BE2C (cell line): ENCODE data around the gene RBM19.

ENCODE experiments used
- DNase-seq: peaks from one replicate; pipeline ENCODE4 v3.0.0-alpha.2; 2020
- H3K27me3 ChIP-seq: fragments of 250-450 bp; sonication (Bioruptor Pico); 2 replicates; pipeline ENCODE4 v1.5.1; 2020; ENCODE audit warnings: mild to moderate bottlenecking
- H3K36me3 ChIP-seq: fragments of 250-450 bp; sonication (Bioruptor Pico); 2 replicates; pipeline ENCODE4 v1.5.1; 2020; ENCODE audit warnings: mild to moderate bottlenecking
- H3K4me1 ChIP-seq: fragments of 250-450 bp; sonication (Bioruptor Pico); 2 replicates; pipeline ENCODE4 v1.5.1; 2020
- H3K4me3 ChIP-seq: 2 replicates; pipeline ENCODE4 v1.5.1; 2011; ENCODE audit warnings: low read depth, low read length
- H3K9me3 ChIP-seq: fragments of 250-450 bp; sonication (Bioruptor Pico); 2 replicates; pipeline ENCODE4 v1.5.1; 2020
- TF ChIP-seq, protein P1 (sequence below): IDR thresholded peaks from 2 replicates; pipeline ENCODE4 v1.5.1; 2012; ENCODE audit warnings: mild to moderate bottlenecking, low read depth, low read length

Gene RBM19

GRCh38 chr12:113850309-113851056 is 115.6 kb downstream of the RBM19 start:
- Histone ChIP-seq H3K9me3 (no peaks in the 10 kb centered on the region; the same call in 1 of the 2 replicates), H3K4me1 (peaks cover 7% of the 10 kb centered on the region), H3K36me3 (peaks cover 4% of the 10 kb centered on the region; the same call in 1 of the 2 replicates), H3K27me3 (no peaks in the 10 kb centered on the region), H3K4me3 (no peak overlapping the region)
- TF ChIP-seq, protein P1, sequence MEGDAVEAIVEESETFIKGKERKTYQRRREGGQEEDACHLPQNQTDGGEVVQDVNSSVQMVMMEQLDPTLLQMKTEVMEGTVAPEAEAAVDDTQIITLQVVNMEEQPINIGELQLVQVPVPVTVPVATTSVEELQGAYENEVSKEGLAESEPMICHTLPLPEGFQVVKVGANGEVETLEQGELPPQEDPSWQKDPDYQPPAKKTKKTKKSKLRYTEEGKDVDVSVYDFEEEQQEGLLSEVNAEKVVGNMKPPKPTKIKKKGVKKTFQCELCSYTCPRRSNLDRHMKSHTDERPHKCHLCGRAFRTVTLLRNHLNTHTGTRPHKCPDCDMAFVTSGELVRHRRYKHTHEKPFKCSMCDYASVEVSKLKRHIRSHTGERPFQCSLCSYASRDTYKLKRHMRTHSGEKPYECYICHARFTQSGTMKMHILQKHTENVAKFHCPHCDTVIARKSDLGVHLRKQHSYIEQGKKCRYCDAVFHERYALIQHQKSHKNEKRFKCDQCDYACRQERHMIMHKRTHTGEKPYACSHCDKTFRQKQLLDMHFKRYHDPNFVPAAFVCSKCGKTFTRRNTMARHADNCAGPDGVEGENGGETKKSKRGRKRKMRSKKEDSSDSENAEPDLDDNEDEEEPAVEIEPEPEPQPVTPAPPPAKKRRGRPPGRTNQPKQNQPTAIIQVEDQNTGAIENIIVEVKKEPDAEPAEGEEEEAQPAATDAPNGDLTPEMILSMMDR: no peak
- DNase-seq: no peak

DNA sequence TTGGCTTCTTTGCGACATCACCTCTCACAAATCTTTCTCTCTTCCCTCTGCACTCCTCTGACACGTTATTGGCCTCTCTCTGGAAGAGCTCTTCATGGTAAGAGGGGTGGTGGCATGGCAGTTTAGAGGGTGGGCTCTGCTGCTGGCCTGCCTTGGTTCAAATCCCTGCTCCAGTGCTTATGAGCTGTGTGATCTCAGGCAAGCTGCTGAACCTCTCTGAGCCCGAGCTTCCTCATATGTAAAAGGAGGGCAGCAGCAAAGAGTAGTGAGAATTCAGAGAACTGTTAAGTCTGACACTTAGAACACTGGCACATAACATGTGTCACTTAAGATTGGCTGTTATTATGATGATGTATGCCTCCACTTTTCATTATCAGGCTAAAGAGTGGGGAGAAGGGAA is 118.3 kb downstream of the RBM19 start:
- Histone ChIP-seq H3K4me1 (peaks cover 7% of the 10 kb centered on the region), H3K27me3 (no peaks in the 10 kb centered on the region), H3K36me3 (peaks cover 9% of the 10 kb centered on the region; the same call in 1 of the 2 replicates), H3K9me3 (no peaks in the 10 kb centered on the region; the same call in 1 of the 2 replicates), H3K4me3 (no peak overlapping the region)
- TF ChIP-seq, protein P1: no peak
- DNase-seq: no peak

GRCh38 chr12:113846883-113847755 is 119.0 kb downstream of the RBM19 start:
- Histone ChIP-seq H3K4me1 (peaks cover 7% of the 10 kb centered on the region), H3K4me3 (no peak overlapping the region), H3K27me3 (no peaks in the 10 kb centered on the region), H3K36me3 (peaks cover 9% of the 10 kb centered on the region; the same call in 1 of the 2 replicates), H3K9me3 (no peaks in the 10 kb centered on the region)
- no peak for DNase-seq
- TF ChIP-seq, protein P1: no peak

- Histone ChIP-seq H3K4me1 (peaks cover 7% of the 10 kb centered on the region), H3K9me3 (no peaks in the 10 kb centered on the region), H3K36me3 (peaks cover 9% of the 10 kb centered on the region; the same call in 1 of the 2 replicates), H3K27me3 (no peaks in the 10 kb centered on the region), H3K4me3 (no peak overlapping the region)
- TF ChIP-seq, protein P1: no peak
- DNase-seq: peak; percentile 25
These were observed 120.0 kb downstream of the RBM19 start for GRCh38 chr12:113845900-113846674.

DNA sequence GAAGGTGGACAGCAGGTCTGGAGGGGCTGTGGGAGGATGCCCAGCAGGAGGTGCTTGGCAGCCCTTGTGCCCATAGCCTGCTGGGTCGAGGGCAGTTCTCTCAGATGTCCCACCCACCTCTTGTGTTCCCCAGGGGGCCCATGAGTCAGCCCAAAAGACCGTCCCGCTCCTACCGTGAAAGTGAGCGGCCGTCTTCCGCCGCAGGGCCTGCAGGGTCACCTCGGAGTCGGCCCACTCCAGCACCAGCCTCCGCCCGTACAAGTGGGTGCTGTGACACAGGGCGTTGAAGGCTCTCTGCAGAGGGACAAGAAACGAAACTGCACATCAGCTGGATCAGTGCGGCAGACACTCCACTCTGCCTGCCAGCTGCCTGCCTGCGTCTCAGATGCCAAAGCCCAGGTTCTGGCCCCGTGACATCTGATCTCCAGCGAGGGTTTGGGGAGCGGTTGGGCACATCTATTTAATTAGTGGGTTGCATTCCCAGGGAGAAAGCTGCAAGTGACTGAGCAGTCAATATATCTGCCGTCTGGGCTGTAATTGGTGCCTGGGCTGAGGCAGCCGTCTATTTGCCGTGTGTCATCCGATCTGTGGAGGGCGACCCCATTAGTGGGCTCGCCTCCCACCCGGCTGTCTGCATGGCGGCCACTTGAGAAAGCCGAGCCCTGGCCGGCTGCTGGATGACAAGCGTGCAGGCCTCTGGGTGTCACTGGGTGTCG is 121.5 kb downstream of the RBM19 start:
- peaks cover 9% of the 10 kb centered on the region; the same call in 1 of the 2 replicates for H3K36me3 ChIP-seq
- DNase-seq: no peak
- TF ChIP-seq, protein P1: no peak
- no peak overlapping the region for H3K4me3 ChIP-seq
- no peaks in the 10 kb centered on the region for H3K27me3 ChIP-seq
- H3K4me1 ChIP-seq: peaks cover 13% of the 10 kb centered on the region
- H3K9me3 ChIP-seq: no peaks in the 10 kb centered on the region
